ENCODE data around the gene TCFL5.

TCFL5 gene

DNA sequence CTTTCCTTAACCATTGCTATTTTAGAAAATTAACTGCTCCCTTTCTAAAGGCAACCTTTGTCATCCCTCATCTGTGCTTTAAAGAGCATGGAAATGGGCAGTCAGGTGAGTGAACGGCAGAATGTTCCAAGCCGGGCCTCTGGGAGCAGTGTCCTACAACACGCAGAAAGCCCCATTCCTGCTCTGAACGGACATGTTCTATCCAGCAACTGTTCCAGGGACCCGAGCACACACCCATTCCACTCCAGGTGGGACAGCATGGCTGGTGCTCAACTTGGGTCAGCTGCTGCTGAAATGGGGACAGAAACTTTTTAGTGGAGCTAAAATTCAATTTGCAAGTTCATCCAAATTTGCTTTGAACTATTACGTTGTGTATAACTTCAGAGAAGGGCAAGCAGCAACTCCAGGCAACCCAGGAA lies 38.0 kb upstream of the TCFL5 start:
- no peak for DNase-seq (ENCODE audit: extremely low read depth, low read depth)
- TF ChIP-seq, protein P1, sequence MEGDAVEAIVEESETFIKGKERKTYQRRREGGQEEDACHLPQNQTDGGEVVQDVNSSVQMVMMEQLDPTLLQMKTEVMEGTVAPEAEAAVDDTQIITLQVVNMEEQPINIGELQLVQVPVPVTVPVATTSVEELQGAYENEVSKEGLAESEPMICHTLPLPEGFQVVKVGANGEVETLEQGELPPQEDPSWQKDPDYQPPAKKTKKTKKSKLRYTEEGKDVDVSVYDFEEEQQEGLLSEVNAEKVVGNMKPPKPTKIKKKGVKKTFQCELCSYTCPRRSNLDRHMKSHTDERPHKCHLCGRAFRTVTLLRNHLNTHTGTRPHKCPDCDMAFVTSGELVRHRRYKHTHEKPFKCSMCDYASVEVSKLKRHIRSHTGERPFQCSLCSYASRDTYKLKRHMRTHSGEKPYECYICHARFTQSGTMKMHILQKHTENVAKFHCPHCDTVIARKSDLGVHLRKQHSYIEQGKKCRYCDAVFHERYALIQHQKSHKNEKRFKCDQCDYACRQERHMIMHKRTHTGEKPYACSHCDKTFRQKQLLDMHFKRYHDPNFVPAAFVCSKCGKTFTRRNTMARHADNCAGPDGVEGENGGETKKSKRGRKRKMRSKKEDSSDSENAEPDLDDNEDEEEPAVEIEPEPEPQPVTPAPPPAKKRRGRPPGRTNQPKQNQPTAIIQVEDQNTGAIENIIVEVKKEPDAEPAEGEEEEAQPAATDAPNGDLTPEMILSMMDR (IDR thresholded peaks at IDR 0.05; ENCODE audit: low read depth, low read length) = no peak

DNA sequence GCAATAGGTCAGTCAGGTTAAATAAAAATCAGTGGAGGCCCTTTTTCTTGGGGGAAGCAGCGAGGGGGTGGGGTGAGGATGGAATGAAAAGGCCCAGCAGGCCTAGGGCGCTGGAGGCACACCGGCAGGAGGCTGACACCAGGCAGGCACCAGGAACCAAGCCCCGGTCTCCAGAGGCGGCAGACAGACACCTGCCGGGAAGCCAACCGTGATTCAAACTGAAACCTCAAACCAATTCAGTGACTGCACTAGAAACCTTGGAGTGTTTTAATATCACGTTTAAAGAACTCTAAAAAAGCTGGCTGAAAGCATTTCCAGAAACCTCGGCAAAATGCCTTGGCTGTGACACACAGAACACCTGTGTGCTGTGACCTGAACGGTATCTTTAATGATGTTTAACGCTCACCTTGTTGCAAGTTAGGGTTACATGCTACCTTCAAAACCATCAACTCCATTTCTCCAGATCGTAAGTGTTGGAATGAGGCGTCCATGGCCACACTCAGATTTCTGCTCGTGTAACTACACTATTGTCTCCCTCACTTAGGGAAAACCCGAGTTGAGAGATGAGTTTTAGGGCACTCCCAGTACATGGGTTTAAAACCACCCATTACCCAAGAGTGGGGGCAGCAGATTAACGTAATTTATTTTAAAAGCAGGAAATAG lies 37.5 kb upstream of the TCFL5 start:
- no peak for DNase-seq (ENCODE audit: extremely low read depth, low read depth)
- TF ChIP-seq, protein P1 (IDR thresholded peaks at IDR 0.05; ENCODE audit: low read depth, low read length) = no peak

DNA sequence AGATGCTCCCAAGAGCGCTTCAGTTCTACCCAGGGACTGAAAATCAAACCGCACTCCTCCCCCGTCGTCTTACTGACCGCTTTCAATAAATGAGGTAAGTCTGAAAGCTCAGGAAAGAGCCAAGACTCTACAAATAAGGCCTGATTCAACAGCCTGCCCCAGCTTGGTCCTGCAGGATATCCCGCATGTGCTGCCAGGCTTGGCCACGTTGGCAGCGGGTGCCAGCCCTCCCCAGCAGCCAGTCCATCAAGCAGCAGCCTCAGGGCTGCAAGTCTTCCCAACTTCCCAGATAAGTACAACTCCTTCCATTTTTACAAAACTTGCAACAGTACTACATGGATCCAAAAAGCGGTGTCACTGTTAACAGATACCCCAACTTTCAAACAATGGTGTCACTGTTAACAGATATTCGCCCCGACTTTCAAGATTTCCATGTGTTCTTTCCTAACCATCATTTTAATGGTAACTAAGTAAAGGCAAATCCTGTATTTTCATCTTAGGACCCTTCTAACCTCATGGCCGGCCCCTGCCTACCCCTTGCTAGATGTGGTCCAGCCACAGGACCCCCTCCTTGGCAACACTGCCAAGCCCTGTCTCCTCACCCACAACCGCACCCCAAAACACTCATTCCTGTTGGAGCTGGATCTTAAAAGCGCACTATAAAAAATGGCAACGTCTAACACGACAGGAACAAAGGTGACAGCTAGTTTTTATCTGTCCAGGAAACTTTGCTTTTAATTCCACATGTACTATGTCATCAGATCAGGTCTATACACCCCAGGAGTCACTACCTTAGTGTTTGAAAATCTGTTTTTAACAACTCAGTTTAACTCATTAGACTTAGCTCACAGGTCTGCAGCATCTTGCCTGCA lies 36.7 kb upstream of the TCFL5 start:
- no peak for DNase-seq (ENCODE audit: extremely low read depth, low read depth)
- TF ChIP-seq, protein P1 (IDR thresholded peaks at IDR 0.05; ENCODE audit: low read depth, low read length) = no peak

DNA sequence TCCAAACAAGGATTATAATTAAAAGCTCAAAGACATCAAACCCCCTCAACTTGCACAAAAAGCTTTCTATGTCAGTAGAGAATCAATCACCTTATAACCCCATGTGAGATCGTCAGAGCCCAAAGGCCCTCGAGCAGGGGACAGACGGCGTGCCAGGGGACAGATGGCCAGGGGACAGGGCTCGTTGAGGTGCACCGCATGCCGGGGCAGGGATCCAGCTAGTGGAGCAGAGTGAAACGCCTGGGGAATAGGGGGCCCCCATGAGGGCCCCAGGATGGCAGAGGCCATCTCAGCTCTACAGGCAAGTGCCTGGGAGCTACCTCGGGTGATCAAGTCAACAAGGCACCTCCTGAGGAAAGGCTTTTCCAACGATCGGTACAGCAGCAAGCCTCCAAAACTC lies 36.0 kb upstream of the TCFL5 start:
- TF ChIP-seq, protein P1 (IDR thresholded peaks at IDR 0.05; ENCODE audit: low read depth, low read length) = no peak
- DNase-seq (ENCODE audit: extremely low read depth, low read depth) = no peak

DNA sequence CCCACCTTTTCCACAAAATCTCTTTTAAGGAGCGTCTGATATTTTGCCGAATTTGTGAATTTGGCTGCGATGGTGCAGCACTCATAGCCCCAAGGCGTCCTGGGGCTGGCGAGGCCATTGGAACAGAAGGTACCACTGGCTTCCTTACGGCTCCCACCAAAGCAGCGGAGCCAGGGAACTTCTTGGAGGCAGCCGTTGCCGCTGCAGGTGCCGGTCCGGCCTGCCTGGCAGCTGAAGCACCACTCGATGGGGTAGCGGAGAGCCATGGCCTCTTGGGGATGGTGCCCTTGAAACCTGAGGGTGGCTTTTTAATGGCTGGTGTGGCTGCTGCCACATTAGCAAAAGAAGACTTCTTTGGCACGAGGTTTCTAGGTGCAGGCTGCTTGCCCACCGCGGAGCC lies 34.9 kb upstream of the TCFL5 start:
- no peak for DNase-seq (ENCODE audit: extremely low read depth, low read depth)
- TF ChIP-seq, protein P1 (IDR thresholded peaks at IDR 0.05; ENCODE audit: low read depth, low read length) = no peak

DNA sequence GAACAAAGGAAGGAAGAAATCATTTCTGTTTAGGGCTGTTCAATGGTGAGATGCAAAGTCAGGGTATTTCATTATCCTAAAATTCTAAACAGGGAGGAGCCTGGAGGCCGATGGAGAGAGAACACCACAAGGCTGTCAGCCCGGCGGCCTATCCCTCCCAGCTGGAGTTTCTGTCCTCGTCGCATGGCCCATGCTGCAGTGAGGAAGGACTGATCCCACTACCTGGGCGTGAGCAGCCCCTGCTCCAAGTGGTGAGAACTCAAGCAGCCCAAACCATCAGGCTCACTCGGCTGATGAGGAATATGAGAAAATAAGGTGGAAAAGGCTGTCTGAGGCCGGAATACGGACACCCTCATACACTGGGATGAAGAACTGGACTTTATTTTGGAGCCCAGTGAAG lies 33.9 kb upstream of the TCFL5 start:
- no peak for DNase-seq (ENCODE audit: extremely low read depth, low read depth)
- TF ChIP-seq, protein P1 (IDR thresholded peaks at IDR 0.05; ENCODE audit: low read depth, low read length) = no peak

DNA sequence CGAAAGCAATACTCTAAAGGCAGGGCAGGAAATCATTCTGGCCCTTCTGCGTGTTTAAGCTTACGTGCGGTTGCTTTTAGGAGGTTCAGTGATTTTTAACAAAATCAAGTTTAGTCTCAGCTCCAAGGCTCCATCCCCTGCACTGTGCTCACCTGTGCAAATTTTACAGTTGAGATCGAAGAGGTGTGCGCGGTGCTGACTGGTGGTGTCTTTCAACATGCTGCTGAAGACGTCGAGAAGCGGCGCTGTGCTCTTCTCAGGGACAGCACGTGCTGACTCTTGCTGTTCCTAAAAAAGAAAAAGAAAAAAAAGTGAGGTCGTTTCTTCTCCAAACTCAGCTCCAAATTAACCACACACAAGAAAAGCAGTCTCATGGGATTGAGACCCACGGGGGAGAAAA lies 32.6 kb upstream of the TCFL5 start:
- TF ChIP-seq, protein P1 (IDR thresholded peaks at IDR 0.05; ENCODE audit: low read depth, low read length) = no peak
- no peak for DNase-seq (ENCODE audit: extremely low read depth, low read depth)
